Measurements from ENCODE around the gene SOBP. TPM values are rescaled to one million over a fixed set of nuclear protein-coding genes. Genes with fewer than 3 reads are reported as not detected.

The SOBP gene
- polyA plus RNA-seq, 10 donors = 12.7 to 19.1 (median 15.4) TPM

- peak in 1 of 3 donors; percentile 40 for DNase-seq
Observed at GRCh38 chr6:107655245-107655644, 165.3 kb downstream of the SOBP start.

DNA sequence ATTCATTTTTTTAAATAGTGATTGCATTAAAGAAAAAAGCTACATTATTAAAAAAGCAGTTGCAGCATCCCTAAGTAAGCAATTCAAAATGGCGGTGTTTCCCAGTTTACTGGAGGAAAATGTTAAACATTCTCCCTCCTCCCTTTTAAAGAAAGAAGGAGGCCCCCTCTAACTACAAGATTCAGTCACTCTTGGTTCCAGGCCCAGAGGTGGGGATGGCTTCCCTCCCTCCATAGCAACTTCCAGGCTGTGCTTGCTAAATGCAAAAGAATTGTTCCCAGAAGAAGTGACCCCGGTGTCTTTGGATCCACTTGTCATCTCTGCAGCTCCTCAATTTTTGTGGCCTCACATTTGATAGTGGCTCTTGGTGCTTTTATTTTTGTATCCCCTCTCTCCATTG is 165.9 kb downstream of the SOBP start:
- peak; percentile 74 to 93 (median 88) for DNase-seq

- peak in 1 of 3 donors; percentile 51 for DNase-seq
Observed at GRCh38 chr6:107656401-107656800, 166.5 kb downstream of the SOBP start.

- no peak for DNase-seq
Observed at GRCh38 chr6:107656883-107657282, 167.0 kb downstream of the SOBP start.

DNA sequence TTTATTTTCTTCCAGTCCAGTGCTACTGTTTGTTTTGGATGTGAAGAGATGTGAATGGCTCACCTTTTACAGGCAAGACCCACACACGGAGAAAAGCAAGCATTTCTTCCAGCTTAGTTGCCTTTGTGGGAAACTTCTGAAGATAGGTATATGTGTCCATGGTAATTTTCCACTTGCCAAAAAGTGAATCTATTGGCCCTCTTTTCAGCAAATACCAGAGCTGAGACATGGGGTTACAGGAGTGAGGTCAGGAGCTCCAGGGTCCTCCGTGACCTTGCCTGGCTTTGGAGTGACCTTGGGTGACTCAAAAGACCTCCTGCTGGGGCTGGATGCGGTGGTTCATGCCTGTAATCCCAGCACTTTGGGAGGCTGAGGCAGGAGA is 167.4 kb downstream of the SOBP start:
- no peak for DNase-seq

DNA sequence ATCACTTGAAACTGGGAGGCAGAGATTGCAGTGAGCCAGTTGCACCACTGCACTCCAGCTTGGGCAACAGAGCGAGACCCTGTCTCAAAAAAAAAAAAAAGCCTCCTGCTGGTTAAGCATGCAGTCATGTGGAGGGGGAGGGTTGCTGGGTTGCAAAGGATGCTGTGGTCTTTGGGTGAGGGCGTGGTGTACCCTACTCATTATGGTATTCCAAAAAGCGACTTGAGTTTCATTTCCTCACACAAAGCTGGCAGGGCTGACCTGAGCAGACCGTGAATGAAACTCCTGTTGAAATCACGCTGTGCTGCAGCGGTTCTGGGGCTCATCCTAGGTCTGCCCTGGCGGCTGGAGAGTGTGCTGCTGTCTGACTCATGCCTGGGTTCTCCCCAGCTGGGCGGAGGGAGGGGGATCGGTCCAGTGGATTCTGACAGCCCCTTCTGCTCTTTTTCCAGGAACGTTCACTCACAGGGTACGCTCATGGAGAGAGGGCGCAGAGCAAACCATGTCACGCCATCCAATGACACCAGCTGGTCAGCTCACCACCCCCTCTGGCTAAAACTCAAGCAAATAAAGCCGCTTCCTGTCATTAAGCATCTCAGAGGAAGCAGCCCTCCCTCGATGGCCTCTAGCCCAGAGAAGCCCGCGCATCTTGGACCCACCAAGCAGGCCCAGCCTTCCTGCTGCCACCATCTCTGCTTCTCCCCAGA is 168.0 kb downstream of the SOBP start:
- peak in 1 of 3 donors; percentile 83 for DNase-seq

- no peak for DNase-seq
Observed at GRCh38 chr6:107658920-107659865, 169.3 kb downstream of the SOBP start.

- DNase-seq = no peak
Observed at GRCh38 chr6:107660839-107661238, 170.9 kb downstream of the SOBP start.

- no peak for DNase-seq
Observed at GRCh38 chr6:107661291-107661690, 171.4 kb downstream of the SOBP start.

GRCh38 chr6:107662333-107662732 is 172.4 kb downstream of the SOBP start:
- no peak for DNase-seq

GRCh38 chr6:107663308-107663707 is 173.4 kb downstream of the SOBP start:
- DNase-seq = no peak

GRCh38 chr6:107665382-107665781 is 175.5 kb downstream of the SOBP start:
- DNase-seq = peak; percentile 51 to 85 (median 74)

- DNase-seq = peak; percentile 41 to 78 (median 57)
Observed at GRCh38 chr6:107666084-107666980, 176.4 kb downstream of the SOBP start.

- DNase-seq = peak; percentile 23 to 89 (median 76)
Observed at GRCh38 chr6:107666981-107667601, 177.2 kb downstream of the SOBP start.

DNA sequence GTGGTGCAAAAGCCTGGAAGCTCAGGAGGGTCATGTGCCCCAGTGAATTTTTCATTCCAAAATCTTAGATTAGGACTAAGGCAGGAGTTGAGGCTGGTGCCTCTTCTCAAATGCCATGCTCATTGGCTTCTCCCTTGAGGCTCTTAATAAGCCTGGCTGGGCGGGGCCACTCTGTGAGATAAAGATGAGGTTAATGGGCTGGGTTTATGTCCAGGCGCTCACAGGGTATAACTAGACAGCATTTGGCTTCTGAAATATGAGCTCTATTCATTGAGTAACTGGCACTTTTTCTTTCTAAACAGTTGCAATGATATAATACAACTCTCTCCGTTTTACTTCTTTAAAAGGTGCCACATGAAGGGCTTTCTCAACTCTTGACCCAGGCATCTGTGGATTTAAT is 177.9 kb downstream of the SOBP start:
- peak in 1 of 3 donors; percentile 45 for DNase-seq

DNA sequence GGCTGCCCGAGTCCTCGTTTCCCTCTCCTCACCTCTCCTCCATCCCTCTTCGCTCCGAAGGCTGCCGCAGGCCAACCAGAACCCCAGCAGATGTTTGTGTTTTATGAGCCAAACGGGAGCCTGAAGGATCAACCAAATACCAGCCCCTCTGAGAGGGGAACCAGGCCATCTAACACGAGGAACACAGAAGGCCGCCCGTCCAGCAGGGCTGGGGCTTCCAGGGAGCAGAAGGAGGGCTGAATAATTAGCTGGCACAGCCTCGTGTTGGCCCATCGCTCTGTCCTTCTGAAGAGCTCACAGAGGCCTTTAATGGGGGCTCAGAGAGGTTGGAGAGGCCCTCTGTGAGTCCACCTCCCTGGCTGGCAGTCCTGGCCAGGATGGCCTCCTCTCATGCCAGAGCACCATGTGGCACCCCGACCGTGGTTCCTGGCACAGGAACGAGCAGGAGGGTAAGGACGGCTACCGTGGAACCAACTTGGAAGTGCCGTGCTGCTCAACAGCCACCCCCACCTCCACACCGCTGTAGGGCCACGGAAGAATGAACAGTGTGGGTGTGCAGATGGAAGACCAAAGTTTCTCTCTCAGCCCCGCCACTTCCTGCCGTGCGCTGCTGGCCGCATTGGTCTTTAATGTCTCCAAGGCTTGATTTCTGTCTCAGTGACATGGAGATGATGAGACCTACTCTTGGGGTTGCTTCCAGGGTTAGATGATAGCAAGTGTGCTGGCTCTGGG is 179.0 kb downstream of the SOBP start:
- DNase-seq = peak in 1 of 3 donors; percentile 62

GRCh38 chr6:107670792-107671199 is 180.9 kb downstream of the SOBP start:
- peak; percentile 55 to 90 (median 78) for DNase-seq

- DNase-seq = peak in 1 of 3 donors; percentile 31
Observed at GRCh38 chr6:107673076-107673494, 183.2 kb downstream of the SOBP start.

- DNase-seq = peak; percentile 85 to 95 (median 92)
Observed at GRCh38 chr6:107674995-107675738, 185.2 kb downstream of the SOBP start.

DNA sequence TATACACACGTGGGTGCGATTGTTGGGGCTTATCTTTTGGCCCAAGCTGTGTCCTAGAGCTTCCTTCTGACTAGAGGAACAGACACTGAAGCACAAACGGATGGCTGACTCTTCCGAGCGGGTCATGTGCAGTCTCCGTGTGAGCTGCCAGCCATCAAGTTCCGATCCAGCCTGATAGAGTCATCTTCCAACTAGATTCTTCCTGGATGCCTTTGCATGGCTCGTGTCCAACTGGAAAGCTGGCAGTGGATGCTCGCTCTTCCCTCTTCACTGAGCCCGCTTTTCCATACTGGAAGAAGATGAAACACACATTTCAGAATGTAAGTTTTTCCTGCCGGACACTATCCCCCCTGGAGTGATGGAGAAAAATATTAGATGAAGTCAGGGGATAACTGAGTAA is 186.1 kb downstream of the SOBP start:
- peak; percentile 40 to 84 (median 81) for DNase-seq

All from muscle of back (tissue), 11 donors.